ENCODE measurements around the gene DBX1. TPM values are rescaled to one million over a fixed set of nuclear protein-coding genes. Genes with fewer than 3 reads are reported as not detected.
"Not testable (repeated sequence)": the region's sequence is repeated elsewhere in the genome, so short reads cannot be mapped to it uniquely, and the experiment has no call there.

Gene DBX1
- total and polyA plus RNA-seq, 5 donors: not detected

GRCh38 chr11:20132667-20133039 is 27.6 kb downstream of the DBX1 start:
- no peak overlapping the region for H3K27ac ChIP-seq (ENCODE audit: low read length)
- intact Hi-C loops (cut with DNase I): loop anchor here in 3 of 4 donors (2.0 to 5.0 kb wide), 3 partner anchors 180 to 220 kb away; no protein-coding TSS in a partner anchor
- 41% methylated on average over 8 of the region's 8 CpGs for WGBS
- no peaks in the 10 kb centered on the region for H3K4me1 ChIP-seq (ENCODE audit: control insufficient read depth, insufficient read depth, low read length)
- no peaks in the 10 kb centered on the region for H3K9me3 ChIP-seq (ENCODE audit: control insufficient read depth, low read length)
- H3K4me3 ChIP-seq (ENCODE audit: low read length): no peak overlapping the region
- H3K27me3 ChIP-seq (ENCODE audit: control insufficient read depth, insufficient read depth): no peaks in the 10 kb centered on the region
- no peak for ATAC-seq
- DNase-seq: no peak

GRCh38 chr11:20131788-20132666 is 28.2 kb downstream of the DBX1 start:
- 11% methylated on average over 51 of the region's 51 CpGs for WGBS
- no peaks in the 10 kb centered on the region for H3K4me1 ChIP-seq (ENCODE audit: control insufficient read depth, insufficient read depth, low read length)
- no peak overlapping the region for H3K27ac ChIP-seq (ENCODE audit: low read length)
- no peaks in the 10 kb centered on the region for H3K27me3 ChIP-seq (ENCODE audit: control insufficient read depth, insufficient read depth)
- H3K9me3 ChIP-seq (ENCODE audit: control insufficient read depth, low read length): no peaks in the 10 kb centered on the region
- intact Hi-C loops (cut with DNase I): loop anchor here in 3 of 4 donors (2.0 to 5.0 kb wide), 3 partner anchors 180 to 220 kb away; no protein-coding TSS in a partner anchor
- peak; percentile 53 to 80 (median 79) for DNase-seq
- H3K4me3 ChIP-seq (ENCODE audit: low read length): peak overlapping the region; percentile 7
- ATAC-seq: peak; percentile 75 to 76

GRCh38 chr11:20129665-20130064 is 30.6 kb downstream of the DBX1 start:
- intact Hi-C loops (cut with DNase I): loop anchor here (5.0 to 10.0 kb wide), 3 partner anchors 177 to 225 kb away; no protein-coding TSS in a partner anchor

GRCh38 chr11:20128528-20128825 is 31.8 kb downstream of the DBX1 start:
- not testable (repeated sequence) for H3K9me3 ChIP-seq (ENCODE audit: control insufficient read depth, low read length); H3K27ac ChIP-seq (ENCODE audit: low read length); ATAC-seq; DNase-seq; H3K4me1 ChIP-seq (ENCODE audit: control insufficient read depth, insufficient read depth, low read length); H3K4me3 ChIP-seq (ENCODE audit: low read length); H3K27me3 ChIP-seq (ENCODE audit: control insufficient read depth, insufficient read depth)
- 84% methylated on average over 7 of the region's 7 CpGs for WGBS
- intact Hi-C loops (cut with DNase I): loop anchor here (5.0 to 10.0 kb wide), 3 partner anchors 176 to 226 kb away; no protein-coding TSS in a partner anchor

More at GRCh38 chr11:20129665-20130064, 30.6 kb downstream of the DBX1 start:
- DNase-seq (no peak), ATAC-seq (no peak)
- no peak overlapping the region for H3K4me3 ChIP-seq (ENCODE audit: low read length)
- H3K27ac ChIP-seq (ENCODE audit: low read length): no peak overlapping the region
- H3K4me1 ChIP-seq (ENCODE audit: control insufficient read depth, insufficient read depth, low read length): no peaks in the 10 kb centered on the region
- WGBS: 87% methylated on average over 4 of the region's 4 CpGs
- H3K9me3 ChIP-seq (ENCODE audit: control insufficient read depth, low read length): no peaks in the 10 kb centered on the region
- H3K27me3 ChIP-seq (ENCODE audit: control insufficient read depth, insufficient read depth): no peaks in the 10 kb centered on the region

GRCh38 chr11:20127671-20128527 is 32.4 kb downstream of the DBX1 start:
- H3K4me1 ChIP-seq (ENCODE audit: control insufficient read depth, insufficient read depth, low read length): no peaks in the 10 kb centered on the region
- WGBS: 63% methylated on average over 16 of the region's 16 CpGs
- no peak overlapping the region for H3K4me3 ChIP-seq (ENCODE audit: low read length)
- intact Hi-C loops (cut with DNase I): loop anchor here (5.0 to 10.0 kb wide), 3 partner anchors 176 to 227 kb away; no protein-coding TSS in a partner anchor
- H3K27me3 ChIP-seq (ENCODE audit: control insufficient read depth, insufficient read depth): no peaks in the 10 kb centered on the region
- no peak overlapping the region for H3K27ac ChIP-seq (ENCODE audit: low read length)
- ATAC-seq (peak; percentile 77 to 83), DNase-seq (peak; percentile 71 to 86 (median 86))
- no peaks in the 10 kb centered on the region for H3K9me3 ChIP-seq (ENCODE audit: control insufficient read depth, low read length)

- Histone ChIP-seq H3K4me3 (ENCODE audit: low read length) (no peak overlapping the region), H3K4me1 (ENCODE audit: control insufficient read depth, insufficient read depth, low read length) (no peaks in the 10 kb centered on the region), H3K9me3 (ENCODE audit: control insufficient read depth, low read length) (no peaks in the 10 kb centered on the region), H3K27me3 (ENCODE audit: control insufficient read depth, insufficient read depth) (no peaks in the 10 kb centered on the region), H3K27ac (ENCODE audit: low read length) (no peak overlapping the region)
- no peak for ATAC-seq
- no peak for DNase-seq
- 85% methylated on average over 8 of the region's 8 CpGs for WGBS
- intact Hi-C loops (cut with DNase I): loop anchor here (5.0 to 10.0 kb wide), 3 partner anchors 174 to 228 kb away; no protein-coding TSS in a partner anchor
These were observed 33.6 kb downstream of the DBX1 start for GRCh38 chr11:20126724-20127123.

- H3K4me1 ChIP-seq (ENCODE audit: control insufficient read depth, insufficient read depth, low read length): no peaks in the 10 kb centered on the region
- H3K27ac ChIP-seq (ENCODE audit: low read length): no peak overlapping the region
- H3K27me3 ChIP-seq (ENCODE audit: control insufficient read depth, insufficient read depth): no peaks in the 10 kb centered on the region
- no peak for DNase-seq
- intact Hi-C loops (cut with DNase I): loop anchor here (5.0 to 10.0 kb wide), 3 partner anchors 174 to 229 kb away; no protein-coding TSS in a partner anchor
- ATAC-seq: no peak
- WGBS: 74% methylated on average over 6 of the region's 6 CpGs
- no peak overlapping the region for H3K4me3 ChIP-seq (ENCODE audit: low read length)
- H3K9me3 ChIP-seq (ENCODE audit: control insufficient read depth, low read length): no peaks in the 10 kb centered on the region
These were observed 34.3 kb downstream of the DBX1 start for GRCh38 chr11:20125927-20126326.

- DNase-seq (no peak), ATAC-seq (no peak)
- Histone ChIP-seq H3K4me1 (ENCODE audit: control insufficient read depth, insufficient read depth, low read length) (no peaks in the 10 kb centered on the region), H3K4me3 (ENCODE audit: low read length) (no peak overlapping the region), H3K9me3 (ENCODE audit: control insufficient read depth, low read length) (no peaks in the 10 kb centered on the region), H3K27ac (ENCODE audit: low read length) (no peak overlapping the region), H3K27me3 (ENCODE audit: control insufficient read depth, insufficient read depth) (no peaks in the 10 kb centered on the region)
- 83% methylated on average over 3 of the region's 3 CpGs for WGBS
- intact Hi-C loops (cut with DNase I): loop anchor here in 1 of 4 donors (10.0 kb wide), 1 partner anchor 233 kb away; no protein-coding TSS in a partner anchor
These were observed 38.1 kb downstream of the DBX1 start for GRCh38 chr11:20122131-20122530.

GRCh38 chr11:20120134-20120925 is 39.9 kb downstream of the DBX1 start:
- DNase-seq: no peak
- Histone ChIP-seq H3K9me3 (ENCODE audit: control insufficient read depth, low read length) (no peaks in the 10 kb centered on the region), H3K27me3 (ENCODE audit: control insufficient read depth, insufficient read depth) (no peaks in the 10 kb centered on the region), H3K27ac (ENCODE audit: low read length) (no peak overlapping the region), H3K4me1 (ENCODE audit: control insufficient read depth, insufficient read depth, low read length) (no peaks in the 10 kb centered on the region), H3K4me3 (ENCODE audit: low read length) (no peak overlapping the region)
- intact Hi-C loops (cut with DNase I): loop anchor here in 1 of 4 donors (10.0 kb wide), 1 partner anchor 234 kb away; no protein-coding TSS in a partner anchor
- no peak for ATAC-seq
- WGBS: 93% methylated on average over 7 of the region's 7 CpGs

- DNase-seq: no peak
- ATAC-seq: no peak
- no peaks in the 10 kb centered on the region for H3K9me3 ChIP-seq (ENCODE audit: control insufficient read depth, low read length)
- no peak overlapping the region for H3K27ac ChIP-seq (ENCODE audit: low read length)
- H3K27me3 ChIP-seq (ENCODE audit: control insufficient read depth, insufficient read depth): no peaks in the 10 kb centered on the region
- 93% methylated on average over 12 of the region's 12 CpGs for WGBS
- H3K4me1 ChIP-seq (ENCODE audit: control insufficient read depth, insufficient read depth, low read length): no peaks in the 10 kb centered on the region
- H3K4me3 ChIP-seq (ENCODE audit: low read length): no peak overlapping the region
- intact Hi-C loops (cut with DNase I): loop anchor here in 1 of 4 donors (10.0 kb wide), 1 partner anchor 165 kb away; no protein-coding TSS in a partner anchor
These were observed 41.0 kb downstream of the DBX1 start for GRCh38 chr11:20119315-20119714.

Data from right cardiac atrium (tissue), 5 donors.